Endothelial cell of umbilical vein (primary cell): ENCODE measurements around the gene ADAM22.
A peak's percentile ranks its signal among the peaks of the same experiment; 100 is the strongest.

Source experiments
- CTCF ChIP-seq, 2 donors: IDR thresholded peaks; 1 replicate in 1 of 2; 2 replicates in 1 of 2; pipeline ENCODE4 v1.5.1; 2011; ENCODE audit warnings: low read length in 2 of 2, mild to moderate bottlenecking in 2 of 2, moderate library complexity in 2 of 2, control low read depth in 1 of 2, inconsistent platforms in 1 of 2, low read depth in 1 of 2; ENCODE audit not compliant: insufficient read depth in 1 of 2; ENCODE audit errors: extremely low read depth in 1 of 2
- EZH2 ChIP-seq: IDR thresholded peaks from 2 replicates; pipeline ENCODE4 v1.6.1; 2012; ENCODE audit warnings: borderline replicate concordance, low read depth, mild to moderate bottlenecking, moderate library complexity, low read length, inconsistent platforms; ENCODE audit not compliant: severe bottlenecking
- FOS ChIP-seq: IDR thresholded peaks from 2 replicates; pipeline ENCODE4 v1.6.1; 2011; ENCODE audit warnings: mild to moderate bottlenecking, low read length, moderate library complexity, borderline replicate concordance; ENCODE audit not compliant: insufficient read depth
- GATA2 ChIP-seq: IDR thresholded peaks from 2 replicates; pipeline ENCODE4 v1.7.0; 2011; ENCODE audit warnings: low read depth, mild to moderate bottlenecking, moderate library complexity, mixed read lengths, low read length; ENCODE audit not compliant: insufficient read length, insufficient read depth
- JUN ChIP-seq: IDR thresholded peaks from 2 replicates; pipeline ENCODE4 v1.6.1; 2011; ENCODE audit warnings: borderline replicate concordance, low read depth; ENCODE audit not compliant: insufficient read length, insufficient read depth
- MAX ChIP-seq: IDR thresholded peaks from 2 replicates; pipeline ENCODE4 v1.6.1; 2011; ENCODE audit not compliant: insufficient read depth, insufficient read length
- MYC ChIP-seq: IDR thresholded peaks from one replicate; pipeline ENCODE4 v1.6.1; 2011; ENCODE audit warnings: mild to moderate bottlenecking, low read depth, low read length
- POLR2A ChIP-seq: IDR thresholded peaks from 2 replicates; pipeline ENCODE4 v1.6.1; 2012; ENCODE audit warnings: low read depth, mild to moderate bottlenecking, control low read depth, low read length
- POLR2AphosphoS5 ChIP-seq: IDR thresholded peaks from 2 replicates; pipeline ENCODE4 v1.6.1; 2012; ENCODE audit warnings: low read depth, mild to moderate bottlenecking, control low read depth, low read length, moderate library complexity; ENCODE audit not compliant: insufficient read depth

GRCh38 chr7:88104732-88105131 is 170.7 kb downstream of the ADAM22 start:
- TF ChIP-seq POLR2A (no peak), CTCF (IDR thresholded peaks at IDR 0.05; ENCODE audit: extremely low read depth in 1 of 2, insufficient read depth in 1 of 2, low read depth in 1 of 2, low read length in 2 of 2) (no peak), JUN (peak; percentile 27), MYC (no peak), EZH2 (no peak), POLR2AphosphoS5 (no peak), GATA2 (no peak), MAX (no peak), FOS (no peak)
